NCI-H82 (cell line): Measurements from ENCODE around the gene NMD3.
"Not testable (repeated sequence)": the region's sequence is repeated elsewhere in the genome, so short reads cannot be mapped to it uniquely, and the experiment has no call there.

Experiments used
- DNase-seq: peaks from one replicate; lab custom pipeline; 2025; lab: John Stamatoyannopoulos, UW

NMD3 gene

DNA sequence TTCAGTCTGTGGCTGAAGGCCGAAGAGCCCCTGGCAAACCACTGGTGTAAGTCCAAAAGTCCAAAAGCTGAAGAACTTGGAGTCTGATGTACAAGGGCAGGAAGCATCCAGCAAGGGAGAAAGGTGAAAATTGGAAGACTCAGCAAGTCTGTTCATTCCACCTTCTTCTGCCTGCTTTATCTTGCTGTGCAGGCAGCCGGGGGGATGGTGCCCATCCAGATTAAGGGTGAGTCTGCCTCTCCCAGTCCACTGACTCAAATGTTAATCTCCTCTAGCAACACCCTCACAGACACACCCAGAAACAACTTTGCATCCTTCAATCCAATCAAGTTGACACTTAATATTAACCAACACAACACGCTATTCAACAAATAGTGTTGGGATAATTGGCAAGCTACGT is 61.3 kb downstream of the NMD3 start:
- DNase-seq: not testable (repeated sequence)

DNA sequence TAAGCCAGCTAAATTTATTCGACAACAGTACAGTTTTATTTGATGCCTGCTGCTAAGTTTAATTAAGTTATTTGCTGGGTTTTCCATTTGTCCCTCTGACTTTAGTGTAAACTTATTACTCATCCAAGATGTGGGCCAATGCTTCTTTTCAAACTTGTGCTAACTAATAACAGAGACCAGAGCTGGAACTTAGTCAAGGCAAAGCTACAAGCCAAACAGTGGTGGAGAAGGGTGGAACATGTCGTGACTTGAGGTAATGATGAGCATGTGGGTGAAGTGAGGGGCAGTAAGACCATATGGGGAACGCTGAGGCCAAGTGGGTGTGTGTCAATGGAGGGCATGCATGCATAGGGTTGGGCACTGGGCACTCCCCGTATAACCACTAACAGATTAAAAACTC is 63.9 kb downstream of the NMD3 start:
- no peak for DNase-seq

DNA sequence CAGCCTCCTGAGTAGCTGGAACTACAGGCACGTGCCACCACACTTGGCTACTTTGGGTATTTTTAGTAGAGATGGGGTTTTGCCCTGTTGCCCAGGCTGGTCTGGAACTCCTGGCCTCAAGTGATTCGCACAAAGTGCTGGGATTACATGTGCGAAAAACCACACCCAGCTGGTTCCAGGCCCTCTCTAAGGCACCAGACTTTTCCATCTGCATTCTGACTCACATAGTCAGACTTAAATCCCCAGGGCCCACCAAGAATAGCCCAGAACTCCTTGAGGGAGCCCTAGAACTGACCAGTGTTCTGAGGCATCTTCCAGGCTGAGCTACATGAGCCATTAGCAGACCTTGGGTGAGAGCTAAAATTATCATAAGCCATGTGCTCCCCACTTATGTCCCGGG is 68.1 kb downstream of the NMD3 start:
- no peak for DNase-seq

DNA sequence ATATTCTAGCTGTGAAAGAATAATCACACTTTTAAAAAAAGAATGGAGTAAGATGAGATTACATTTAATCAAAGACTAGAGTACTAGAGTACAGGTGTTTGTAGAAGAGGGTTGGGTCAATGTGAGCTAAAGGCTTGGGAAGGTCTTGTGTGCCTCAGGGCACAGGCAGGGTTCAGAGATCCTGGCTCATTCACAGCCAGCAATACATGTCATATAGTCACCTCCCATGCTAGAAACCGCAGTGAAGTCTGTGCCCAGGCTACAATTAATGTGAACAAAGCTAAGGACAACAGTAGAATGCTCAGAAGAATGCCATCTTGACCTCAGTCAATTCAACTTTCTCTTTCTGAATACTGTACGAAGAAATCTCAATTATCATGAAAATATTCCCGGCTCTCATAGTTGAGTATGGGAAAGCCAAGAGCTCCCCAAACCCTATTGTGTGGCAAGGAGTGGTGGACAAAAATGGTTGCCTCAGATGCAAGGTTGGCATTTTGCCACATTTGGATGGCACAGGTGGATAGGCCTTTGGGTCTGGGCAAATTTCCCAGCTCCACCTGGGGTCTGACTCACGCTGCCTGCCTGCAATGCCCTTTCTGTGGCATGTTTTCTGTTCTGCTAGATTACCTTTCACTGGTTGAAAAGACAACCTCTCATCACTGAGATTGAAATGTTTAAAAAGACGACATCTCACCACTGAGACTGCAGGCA is 70.2 kb downstream of the NMD3 start:
- no peak for DNase-seq

GRCh38 chr3:161293381-161293780 is 72.3 kb downstream of the NMD3 start:
- no peak for DNase-seq

GRCh38 chr3:161295325-161295724 is 74.2 kb downstream of the NMD3 start:
- DNase-seq: no peak

GRCh38 chr3:161296814-161297213 is 75.7 kb downstream of the NMD3 start:
- DNase-seq: no peak
